Measurements from ENCODE around the gene POT1.
A peak's percentile ranks its signal among the peaks of the same experiment; 100 is the strongest.

POT1 gene

GRCh38 chr7:124818807-124819206 is 110.8 kb downstream of the POT1 start:
- Histone ChIP-seq H3K9ac (ENCODE audit: low read depth, low read length, poor library complexity) (no peak overlapping the region), H4K8ac (ENCODE audit: low read depth, low read length) (peak overlapping the region; percentile 86), H2AFZ (ENCODE audit: low read length) (no peak overlapping the region), H3K27ac (replicated peaks; ENCODE audit: low read length) (no peak overlapping the region), H3K18ac (ENCODE audit: low read length) (no peak overlapping the region), H2AK5ac (ENCODE audit: low read depth, low read length) (no peak overlapping the region), H3K4me2 (ENCODE audit: insufficient read depth, low read length, poor library complexity, severe bottlenecking) (no peak overlapping the region), H4K91ac (ENCODE audit: low read depth, low read length, poor library complexity) (no peak overlapping the region), H3K4ac (ENCODE audit: low read length) (no peak overlapping the region), H3K4me3 (ENCODE audit: low read length in 2 of 2) (no peak overlapping the region), H3K36me3 (replicated peaks in 1 of 2; ENCODE audit: control insufficient read depth in 2 of 2, insufficient read depth in 2 of 2, low read length in 2 of 2) (peaks cover 0 to 22% of the 10 kb centered on the region in 2 donors), H2BK5ac (ENCODE audit: low read length) (no peak overlapping the region), H3K14ac (ENCODE audit: low read length) (no peak overlapping the region), H3K9me3 (replicated peaks in 1 of 2; ENCODE audit: control insufficient read depth in 2 of 2, insufficient read depth in 1 of 2, low read depth in 1 of 2, low read length in 2 of 2) (peaks cover 2 to 4% of the 10 kb centered on the region in 2 donors), H3K79me1 (ENCODE audit: low read depth, low read length) (no peaks in the 10 kb centered on the region), H2BK15ac (ENCODE audit: low read length) (no peak overlapping the region), H2BK12ac (ENCODE audit: low read length) (no peak overlapping the region), H3K27me3 (ENCODE audit: control insufficient read depth in 3 of 3, insufficient read depth in 3 of 3, low read depth in 1 of 3, low read length in 3 of 3) (no peaks in the 10 kb centered on the region), H3K23ac (ENCODE audit: low read depth, low read length, poor library complexity) (no peak overlapping the region), H3K4me1 (ENCODE audit: control insufficient read depth in 2 of 2, insufficient read depth in 1 of 2, low read depth in 1 of 2, low read length in 2 of 2) (peaks cover 0 to 2% of the 10 kb centered on the region in 2 donors), H2BK120ac (ENCODE audit: low read depth, low read length) (no peak overlapping the region)
- no peak for DNase-seq (ENCODE audit: low spot score)
- no CpG with 5 or more reads among the region's 5 CpGs for WGBS, 2 donors (ENCODE audit: extremely low coverage in 2 of 2, insufficient read length in 2 of 2, insufficient replicate concordance in 1 of 2)

- Histone ChIP-seq H3K18ac (ENCODE audit: low read length) (no peak overlapping the region), H2BK15ac (ENCODE audit: low read length) (no peak overlapping the region), H4K8ac (ENCODE audit: low read depth, low read length) (no peak overlapping the region), H2AK5ac (ENCODE audit: low read depth, low read length) (no peak overlapping the region), H3K14ac (ENCODE audit: low read length) (no peak overlapping the region), H3K23ac (ENCODE audit: low read depth, low read length, poor library complexity) (no peak overlapping the region), H3K36me3 (replicated peaks in 1 of 2; ENCODE audit: control insufficient read depth in 2 of 2, insufficient read depth in 2 of 2, low read length in 2 of 2) (no peaks in the 10 kb centered on the region), H3K79me1 (ENCODE audit: low read depth, low read length) (no peaks in the 10 kb centered on the region), H2BK5ac (ENCODE audit: low read length) (no peak overlapping the region), H3K4me2 (ENCODE audit: insufficient read depth, low read length, poor library complexity, severe bottlenecking) (no peak overlapping the region), H3K4me1 (ENCODE audit: control insufficient read depth in 2 of 2, insufficient read depth in 1 of 2, low read depth in 1 of 2, low read length in 2 of 2) (peaks cover 3 to 5% of the 10 kb centered on the region in 2 donors), H3K4ac (ENCODE audit: low read length) (no peak overlapping the region), H2BK12ac (ENCODE audit: low read length) (no peak overlapping the region), H2AFZ (ENCODE audit: low read length) (no peak overlapping the region), H4K91ac (ENCODE audit: low read depth, low read length, poor library complexity) (no peak overlapping the region), H2BK120ac (ENCODE audit: low read depth, low read length) (no peak overlapping the region), H3K4me3 (ENCODE audit: low read length in 2 of 2) (no peak overlapping the region), H3K9ac (ENCODE audit: low read depth, low read length, poor library complexity) (no peak overlapping the region), H3K9me3 (replicated peaks in 1 of 2; ENCODE audit: control insufficient read depth in 2 of 2, insufficient read depth in 1 of 2, low read depth in 1 of 2, low read length in 2 of 2) (peaks cover 2 to 4% of the 10 kb centered on the region in 2 donors), H3K27me3 (ENCODE audit: control insufficient read depth in 3 of 3, insufficient read depth in 3 of 3, low read depth in 1 of 3, low read length in 3 of 3) (no peaks in the 10 kb centered on the region), H3K27ac (replicated peaks; ENCODE audit: low read length) (no peak overlapping the region)
- no peak for DNase-seq (ENCODE audit: low spot score)
- WGBS, 2 donors (ENCODE audit: extremely low coverage in 2 of 2, insufficient read length in 2 of 2, insufficient replicate concordance in 1 of 2), result no CpG with 5 or more reads among the region's 2 CpGs
Observed at GRCh38 chr7:124813994-124814798, 115.4 kb downstream of the POT1 start.

GRCh38 chr7:124812764-124813163 is 116.9 kb downstream of the POT1 start:
- Histone ChIP-seq H3K27ac (replicated peaks; ENCODE audit: low read length) (no peak overlapping the region), H3K36me3 (replicated peaks in 1 of 2; ENCODE audit: control insufficient read depth in 2 of 2, insufficient read depth in 2 of 2, low read length in 2 of 2) (no peaks in the 10 kb centered on the region), H3K4ac (ENCODE audit: low read length) (no peak overlapping the region), H3K4me2 (ENCODE audit: insufficient read depth, low read length, poor library complexity, severe bottlenecking) (no peak overlapping the region), H3K4me3 (ENCODE audit: low read length in 2 of 2) (no peak overlapping the region), H2BK5ac (ENCODE audit: low read length) (no peak overlapping the region), H3K9me3 (replicated peaks in 1 of 2; ENCODE audit: control insufficient read depth in 2 of 2, insufficient read depth in 1 of 2, low read depth in 1 of 2, low read length in 2 of 2) (no peaks in the 10 kb centered on the region), H3K18ac (ENCODE audit: low read length) (no peak overlapping the region), H2BK120ac (ENCODE audit: low read depth, low read length) (no peak overlapping the region), H3K27me3 (ENCODE audit: control insufficient read depth in 3 of 3, insufficient read depth in 3 of 3, low read depth in 1 of 3, low read length in 3 of 3) (no peaks in the 10 kb centered on the region), H3K14ac (ENCODE audit: low read length) (no peak overlapping the region), H3K4me1 (ENCODE audit: control insufficient read depth in 2 of 2, insufficient read depth in 1 of 2, low read depth in 1 of 2, low read length in 2 of 2) (peaks cover 3 to 5% of the 10 kb centered on the region in 2 donors), H4K8ac (ENCODE audit: low read depth, low read length) (no peak overlapping the region), H2AFZ (ENCODE audit: low read length) (no peak overlapping the region), H3K9ac (ENCODE audit: low read depth, low read length, poor library complexity) (no peak overlapping the region), H2BK12ac (ENCODE audit: low read length) (no peak overlapping the region), H2AK5ac (ENCODE audit: low read depth, low read length) (no peak overlapping the region), H3K79me1 (ENCODE audit: low read depth, low read length) (no peaks in the 10 kb centered on the region), H2BK15ac (ENCODE audit: low read length) (no peak overlapping the region), H3K23ac (ENCODE audit: low read depth, low read length, poor library complexity) (no peak overlapping the region), H4K91ac (ENCODE audit: low read depth, low read length, poor library complexity) (no peak overlapping the region)
- WGBS, 2 donors (ENCODE audit: extremely low coverage in 2 of 2, insufficient read length in 2 of 2, insufficient replicate concordance in 1 of 2), result no CpG with 5 or more reads among the region's 2 CpGs
- no peak for DNase-seq (ENCODE audit: low spot score)

GRCh38 chr7:124811341-124811740 is 118.3 kb downstream of the POT1 start:
- Histone ChIP-seq H2AK5ac (ENCODE audit: low read depth, low read length) (no peak overlapping the region), H3K36me3 (replicated peaks in 1 of 2; ENCODE audit: control insufficient read depth in 2 of 2, insufficient read depth in 2 of 2, low read length in 2 of 2) (no peaks in the 10 kb centered on the region), H3K4ac (ENCODE audit: low read length) (no peak overlapping the region), H3K27ac (replicated peaks; ENCODE audit: low read length) (no peak overlapping the region), H3K4me2 (ENCODE audit: insufficient read depth, low read length, poor library complexity, severe bottlenecking) (no peak overlapping the region), H2BK5ac (ENCODE audit: low read length) (no peak overlapping the region), H3K9me3 (replicated peaks in 1 of 2; ENCODE audit: control insufficient read depth in 2 of 2, insufficient read depth in 1 of 2, low read depth in 1 of 2, low read length in 2 of 2) (no peaks in the 10 kb centered on the region), H3K18ac (ENCODE audit: low read length) (no peak overlapping the region), H4K91ac (ENCODE audit: low read depth, low read length, poor library complexity) (no peak overlapping the region), H3K79me1 (ENCODE audit: low read depth, low read length) (no peaks in the 10 kb centered on the region), H3K4me3 (ENCODE audit: low read length in 2 of 2) (no peak overlapping the region), H3K27me3 (ENCODE audit: control insufficient read depth in 3 of 3, insufficient read depth in 3 of 3, low read depth in 1 of 3, low read length in 3 of 3) (no peaks in the 10 kb centered on the region), H3K4me1 (ENCODE audit: control insufficient read depth in 2 of 2, insufficient read depth in 1 of 2, low read depth in 1 of 2, low read length in 2 of 2) (peaks cover 3 to 5% of the 10 kb centered on the region in 2 donors), H3K14ac (ENCODE audit: low read length) (no peak overlapping the region), H2BK15ac (ENCODE audit: low read length) (no peak overlapping the region), H2BK12ac (ENCODE audit: low read length) (no peak overlapping the region), H3K23ac (ENCODE audit: low read depth, low read length, poor library complexity) (no peak overlapping the region), H3K9ac (ENCODE audit: low read depth, low read length, poor library complexity) (no peak overlapping the region), H4K8ac (ENCODE audit: low read depth, low read length) (no peak overlapping the region), H2AFZ (ENCODE audit: low read length) (no peak overlapping the region), H2BK120ac (ENCODE audit: low read depth, low read length) (no peak overlapping the region)
- WGBS, 2 donors (ENCODE audit: extremely low coverage in 2 of 2, insufficient read length in 2 of 2, insufficient replicate concordance in 1 of 2), result no CpG with 5 or more reads among the region's 1 CpG
- DNase-seq (ENCODE audit: low spot score), result no peak

Data from neuronal stem cell (in vitro differentiated cells).